Brain pericyte (primary cell): ENCODE data around the gene REEP1.
"Not testable (repeated sequence)": the region's sequence is repeated elsewhere in the genome, so short reads cannot be mapped to it uniquely, and the experiment has no call there.

Experiments used
- DNase-seq: peaks from one replicate; pipeline ENCODE4 v3.0.0-alpha.2; 2012; ENCODE audit warnings: low read depth, low spot score

Gene REEP1

DNA sequence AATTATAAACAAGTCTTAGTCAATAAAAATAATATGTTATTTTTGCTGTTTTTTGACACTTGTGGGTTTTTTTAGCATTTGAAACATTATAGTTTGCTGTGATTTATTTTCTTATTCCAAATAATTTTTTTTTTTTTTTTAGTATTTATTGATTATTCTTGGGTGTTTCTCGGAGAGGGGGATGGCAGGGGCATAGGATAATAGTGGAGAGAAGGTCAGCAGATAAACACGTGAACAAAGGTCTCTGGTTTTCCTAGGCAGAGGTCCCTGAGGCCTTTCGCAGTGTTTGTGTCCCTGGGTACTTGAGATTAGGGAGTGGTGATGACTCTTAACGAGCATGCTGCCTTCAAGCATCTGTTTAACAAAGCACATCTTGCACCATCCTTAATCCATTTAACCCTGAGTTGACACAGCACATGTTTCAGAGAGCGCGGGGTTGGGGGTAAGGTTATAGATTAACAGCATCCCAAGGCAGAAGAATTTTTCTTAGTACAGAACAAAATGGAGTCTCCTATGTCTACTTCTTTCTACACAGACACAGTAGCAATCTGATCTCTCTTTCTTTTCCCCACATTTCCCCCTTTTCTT, 8.5 kb upstream of the REEP1 start:
- DNase-seq = not testable (repeated sequence)

GRCh38 chr2:86344404-86344803, 7.0 kb upstream of the REEP1 start:
- no peak for DNase-seq

GRCh38 chr2:86342488-86342887, 5.1 kb upstream of the REEP1 start:
- DNase-seq = no peak

DNA sequence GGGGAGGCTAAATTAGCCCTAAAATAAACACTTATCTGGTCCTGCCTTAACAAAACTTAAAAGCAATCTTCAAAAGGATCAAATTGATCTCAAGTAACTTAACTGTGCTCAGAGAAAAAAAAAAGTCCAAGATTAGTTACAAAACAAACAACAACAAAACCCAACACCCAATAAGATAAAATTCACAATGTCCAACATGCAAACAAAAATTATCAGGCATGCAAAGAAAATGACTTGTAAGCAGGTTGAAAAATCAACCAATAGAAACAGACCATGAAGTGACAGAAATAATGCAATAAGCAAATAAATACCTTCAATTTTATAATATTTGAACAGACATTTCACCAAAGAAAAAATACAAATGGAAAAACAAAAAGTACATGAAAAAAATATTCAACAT, 4.0 kb upstream of the REEP1 start:
- no peak for DNase-seq

GRCh38 chr2:86338778-86339295, 1.4 kb upstream of the REEP1 start:
- no peak for DNase-seq

DNA sequence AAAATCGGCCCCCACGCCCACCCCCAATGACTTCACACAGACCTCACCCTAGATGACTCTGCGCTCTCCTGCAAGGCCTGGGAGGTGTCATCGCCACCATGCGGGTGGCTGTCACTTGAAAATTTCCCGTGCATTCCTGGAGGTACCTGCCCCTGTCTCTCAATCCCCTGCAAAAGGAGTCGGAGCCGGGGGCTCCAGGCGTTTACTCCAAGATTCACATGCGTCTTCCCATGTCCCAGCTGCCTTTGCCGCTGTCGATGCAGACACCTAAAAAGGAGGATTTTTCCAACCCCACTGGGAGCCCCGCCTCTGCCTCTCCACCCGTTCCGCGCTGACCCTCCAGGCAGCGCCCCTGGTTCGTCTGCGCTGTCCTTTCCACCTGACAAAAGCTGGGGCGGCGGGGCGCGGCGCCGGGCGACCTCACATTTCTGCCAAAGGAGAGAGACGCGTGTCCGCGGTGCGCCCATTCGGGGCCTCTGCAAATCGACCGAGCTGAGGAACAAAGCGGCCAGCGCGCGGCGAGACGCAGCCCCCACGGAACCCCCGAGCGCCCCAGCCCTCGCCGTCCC, 667 bp downstream of the REEP1 start:
- no peak for DNase-seq

DNA sequence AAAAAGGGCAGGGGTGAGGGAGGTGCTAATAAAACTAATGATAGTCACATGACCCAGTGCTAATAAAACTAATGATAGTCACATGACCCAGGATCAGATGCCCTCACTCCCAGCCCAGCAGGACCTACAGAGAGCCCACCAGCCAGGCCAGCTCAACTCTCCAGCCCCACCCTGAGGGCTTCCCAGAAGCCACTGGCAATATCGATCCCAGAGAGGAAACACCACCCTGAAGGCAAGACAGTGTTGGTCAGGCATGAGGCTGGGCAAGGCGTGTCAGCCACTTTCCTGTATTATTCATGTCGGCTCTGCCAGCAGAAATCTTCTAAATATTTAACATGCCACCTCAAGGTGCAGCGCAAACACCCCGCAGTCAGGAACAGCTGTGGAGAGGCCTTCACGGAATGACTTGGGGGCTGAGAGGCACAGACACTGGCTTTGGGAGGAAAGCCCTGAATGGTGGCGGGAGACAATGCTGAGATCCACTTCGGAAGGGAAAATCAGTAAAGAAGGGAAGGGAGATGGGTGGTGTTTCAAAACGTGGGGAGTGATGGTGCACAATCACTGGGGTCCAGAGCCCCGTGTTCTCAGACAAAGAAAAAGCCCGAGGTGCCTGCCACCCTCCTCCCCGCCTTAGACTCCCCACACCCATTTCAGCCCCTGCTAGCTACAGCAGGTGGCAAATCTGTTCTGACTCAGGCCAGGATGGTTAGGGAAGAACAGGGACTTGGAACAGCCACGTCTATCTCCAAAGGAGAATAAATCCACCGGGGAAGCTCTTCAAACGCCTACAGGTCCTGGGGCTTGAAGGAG, 1.4 kb downstream of the REEP1 start:
- DNase-seq = no peak

- DNase-seq = no peak
Measured at GRCh38 chr2:86333378-86333777, 4.0 kb downstream of the REEP1 start.

- no peak for DNase-seq
Measured at GRCh38 chr2:86332654-86333053, 4.8 kb downstream of the REEP1 start.

DNA sequence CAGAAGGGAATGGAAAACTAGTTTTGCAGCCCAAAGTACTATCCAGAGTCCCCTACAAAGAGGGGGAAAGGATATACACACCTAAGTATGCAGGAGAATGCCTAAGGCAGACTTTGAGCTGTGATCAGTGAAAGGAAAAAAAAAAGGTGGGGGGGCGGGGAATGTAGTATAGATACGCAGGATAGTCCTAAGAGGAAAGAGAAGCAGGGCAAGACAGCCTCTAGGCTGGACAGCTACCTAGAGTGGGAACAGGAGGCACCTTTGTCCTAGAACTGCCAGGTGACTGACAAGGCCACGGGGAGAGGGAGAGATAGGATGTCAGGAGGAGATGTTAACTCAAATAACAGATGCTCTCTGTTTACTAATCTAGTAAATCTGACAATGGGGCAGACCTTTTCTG, 6.0 kb downstream of the REEP1 start:
- DNase-seq = no peak

DNA sequence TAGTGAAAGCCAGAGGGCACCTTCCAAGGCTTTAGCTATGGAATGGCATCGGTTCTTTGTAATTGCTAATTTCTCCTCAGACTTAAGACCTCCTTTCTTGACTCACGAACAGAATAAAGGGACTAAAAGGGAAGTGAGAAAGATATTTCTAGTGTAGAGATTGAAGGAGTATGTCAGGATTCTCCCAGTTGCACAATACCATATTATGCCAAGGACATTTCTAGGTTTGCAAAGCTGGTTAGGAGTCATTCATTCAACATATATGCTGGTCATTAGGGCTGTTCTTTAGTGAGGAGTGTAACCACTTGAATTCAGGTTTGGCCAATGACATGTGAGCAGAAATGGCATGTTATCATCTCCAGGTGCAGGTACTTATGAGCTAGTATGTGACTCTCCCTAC, 7.4 kb downstream of the REEP1 start:
- no peak for DNase-seq

- DNase-seq = no peak
Measured at GRCh38 chr2:86323273-86324021, 14.0 kb downstream of the REEP1 start.

DNA sequence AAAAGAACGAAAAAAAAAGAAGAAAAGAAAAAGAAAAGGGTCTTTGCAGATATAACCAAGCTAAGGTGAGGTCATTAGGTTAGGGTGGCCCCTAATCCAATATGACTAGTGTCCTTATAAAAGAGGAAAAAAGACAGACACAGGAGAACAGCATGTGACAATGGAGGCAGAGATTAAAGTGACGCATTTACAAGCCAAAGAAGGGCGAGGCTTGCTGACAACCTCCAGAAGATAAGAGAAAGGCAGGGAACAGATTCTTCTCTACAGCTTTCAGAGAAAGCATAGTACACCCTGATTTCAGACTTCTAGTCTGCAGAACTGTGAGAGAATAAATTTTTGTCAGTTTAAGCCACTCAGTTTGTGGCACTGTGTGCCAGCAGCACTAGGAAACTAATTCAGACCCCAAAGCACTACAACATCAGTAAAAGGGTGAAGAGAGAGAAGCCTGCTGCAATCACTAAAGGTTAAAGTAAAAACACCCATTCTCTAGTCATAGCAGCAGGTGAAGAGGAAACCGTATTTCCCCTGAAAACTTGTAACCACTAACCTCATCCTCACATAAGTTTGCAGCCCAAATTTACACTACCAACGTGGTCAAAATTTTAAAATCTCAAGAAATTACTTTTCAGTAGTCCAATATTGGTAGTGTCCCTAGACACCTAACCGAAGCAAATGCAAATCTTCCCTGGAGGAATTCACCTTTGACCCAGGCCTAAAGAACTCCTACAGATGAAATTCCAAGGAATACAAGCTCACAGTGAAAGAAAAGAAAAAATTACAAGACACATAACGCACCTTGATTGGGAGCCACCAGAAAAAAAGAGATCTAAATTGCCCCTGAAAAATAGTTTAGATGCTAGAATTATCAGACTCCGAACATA, 17.5 kb downstream of the REEP1 start:
- no peak for DNase-seq

GRCh38 chr2:86315084-86315483, 22.3 kb downstream of the REEP1 start:
- DNase-seq = no peak

DNA sequence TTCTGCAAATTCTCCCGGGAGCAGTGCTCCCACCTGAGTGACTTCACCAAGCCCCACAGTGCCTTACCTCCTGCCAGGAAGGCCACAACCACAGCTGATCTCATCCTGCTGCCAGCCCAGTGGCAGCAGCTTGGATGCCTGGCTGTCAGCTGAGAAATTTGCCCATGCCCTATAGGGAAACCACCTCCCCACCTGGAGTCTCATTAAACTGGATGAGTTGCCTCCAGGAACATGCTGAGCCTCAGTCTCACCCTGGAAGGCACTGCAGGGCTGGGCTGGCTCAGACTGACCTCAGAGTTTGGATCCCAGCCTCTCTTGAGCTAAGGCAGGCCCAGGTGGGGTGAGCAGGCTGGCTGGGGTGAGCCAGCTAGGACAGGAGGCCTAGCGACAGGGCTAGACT, 23.3 kb downstream of the REEP1 start:
- DNase-seq = no peak

DNA sequence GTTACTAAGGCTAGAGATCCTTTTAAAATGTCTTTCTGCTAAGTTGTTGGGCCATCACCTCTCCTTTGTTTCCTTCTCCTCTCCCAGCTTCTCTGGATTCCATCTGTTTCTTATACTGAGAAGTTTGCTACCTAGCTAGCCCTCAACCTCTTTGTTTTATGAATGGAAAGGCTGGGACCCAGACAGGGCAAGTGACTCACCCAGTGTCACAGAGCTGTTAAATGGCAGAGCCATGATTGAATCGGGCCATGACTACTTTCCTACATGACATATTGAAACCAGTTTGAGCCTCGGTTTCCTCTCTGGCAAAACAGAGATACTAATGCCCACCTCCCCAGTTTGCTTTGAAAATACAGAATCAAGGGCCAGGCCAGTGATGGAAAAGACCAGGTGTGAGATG, 24.1 kb downstream of the REEP1 start:
- DNase-seq = no peak

- DNase-seq = no peak
Measured at GRCh38 chr2:86311879-86312278, 25.5 kb downstream of the REEP1 start.

GRCh38 chr2:86309966-86310365, 27.5 kb downstream of the REEP1 start:
- no peak for DNase-seq

DNA sequence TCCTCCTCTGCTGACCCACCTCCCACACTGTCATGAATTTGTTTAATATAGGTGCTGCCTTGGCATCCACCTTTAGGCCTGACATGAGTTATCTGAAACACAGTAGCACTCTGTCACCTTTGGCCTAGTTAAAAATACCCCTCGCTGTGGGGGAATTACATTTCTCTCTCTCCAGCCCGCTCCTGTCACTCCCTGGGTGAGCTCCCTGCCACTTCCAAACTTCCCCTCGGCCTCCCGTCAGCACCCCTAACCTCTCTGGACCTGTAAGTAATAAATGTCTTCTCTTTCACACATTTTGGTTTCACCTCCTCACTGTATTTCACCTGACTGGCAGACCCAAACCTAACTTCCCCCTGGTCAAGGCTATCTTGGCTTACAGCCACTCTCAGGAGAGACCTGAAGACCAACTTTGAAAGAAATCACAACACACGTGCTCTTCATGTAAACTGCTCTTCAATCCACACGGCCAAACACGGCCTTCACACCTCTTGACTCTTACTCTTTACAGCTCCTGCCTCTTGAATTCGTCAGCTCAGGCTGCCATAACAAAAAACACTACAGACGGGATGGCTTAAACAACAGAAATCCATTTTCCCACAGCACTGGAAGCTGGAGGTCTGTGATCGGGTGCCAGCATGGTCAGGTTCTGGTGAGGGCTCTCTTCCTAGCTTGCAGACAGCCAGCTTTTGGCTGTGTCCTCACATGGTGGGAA, 28.3 kb downstream of the REEP1 start:
- DNase-seq = no peak

DNA sequence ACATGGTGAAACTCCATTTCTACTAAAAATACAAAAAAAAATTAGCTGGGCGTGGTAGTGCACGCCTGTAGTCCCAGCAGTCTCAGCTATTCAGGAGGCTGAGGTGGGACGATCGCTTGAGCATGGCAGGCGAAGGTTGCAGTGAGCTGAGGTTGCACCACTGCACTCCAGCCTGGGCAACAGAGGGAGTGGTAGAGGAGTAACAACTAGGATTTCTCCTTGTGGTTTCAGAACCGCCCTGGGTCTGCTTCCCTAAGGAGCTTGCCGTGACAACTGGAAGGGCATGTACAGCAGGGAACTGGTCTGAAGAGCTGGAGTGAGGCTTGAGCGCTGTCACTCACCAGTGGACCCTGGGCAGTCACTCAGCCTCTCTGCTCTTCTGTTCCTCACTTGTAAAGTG, 29.1 kb downstream of the REEP1 start:
- DNase-seq = no peak

DNA sequence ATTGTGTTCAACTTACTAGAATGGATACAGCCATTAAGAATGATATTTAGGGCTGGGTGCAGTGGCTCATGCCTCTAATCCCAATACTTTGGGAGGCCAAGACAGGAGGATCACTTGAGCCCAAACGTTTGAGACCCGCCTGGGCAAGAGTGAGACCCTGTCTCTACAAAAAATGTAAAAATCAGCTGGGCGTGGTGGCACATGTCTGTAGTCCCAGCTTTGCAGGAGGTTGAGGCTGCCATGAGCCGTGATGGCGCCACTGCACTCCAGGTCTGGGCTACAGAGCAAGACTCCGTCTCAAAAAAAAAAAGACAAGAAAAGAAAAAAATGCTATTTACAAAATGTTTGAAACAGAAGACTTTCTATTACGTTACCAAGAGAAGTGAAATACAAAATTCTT, 30.0 kb downstream of the REEP1 start:
- DNase-seq = no peak
